Ovary (tissue), 9 donors: Measurements from ENCODE around the gene CD7. TPM values are rescaled to one million over a fixed set of nuclear protein-coding genes. Genes with fewer than 3 reads are reported as not detected.

Source experiments
- DNase-seq, 5 donors: peaks; one replicate each; pipeline ENCODE4 v3.0.0-alpha.2; 2019 to 2020
- H3K27ac ChIP-seq, 2 donors: fragments of 200-600 bp; one replicate each; pipeline versions ENCODE4 v1.5.1 to v1.8.0; 2019 to 2022
- H3K27me3 ChIP-seq: fragments of 200-600 bp; one replicate; pipeline ENCODE4 v1.8.0; 2022
- H3K36me3 ChIP-seq: fragments of 200-600 bp; sonication (generic); one replicate; pipeline ENCODE4 v1.5.1; 2019
- H3K4me1 ChIP-seq: one replicate; pipeline ENCODE4 v1.8.1; 2013; ENCODE audit warnings: mild to moderate bottlenecking, moderate library complexity; ENCODE audit not compliant: insufficient read depth
- H3K4me3 ChIP-seq: fragments of 200-600 bp; sonication (generic); one replicate; pipeline ENCODE4 v1.5.1; 2017
- H3K9me3 ChIP-seq, 2 donors: fragments of 200-600 bp in 1 of 2; sonication (generic) in 1 of 2; one replicate each; pipeline versions ENCODE4 v1.5.1 to v1.8.1; 2013 to 2019; ENCODE audit warnings: mild to moderate bottlenecking in 1 of 2, moderate library complexity in 1 of 2
- CTCF ChIP-seq, 3 donors: fragments of 450-650 bp in 2 of 3; fragments of 200-600 bp in 1 of 3; IDR thresholded peaks; one replicate each; pipeline versions ENCODE4 v1.5.1 to v1.8.0; 2016 to 2022; ENCODE audit warnings: antibody characterized with exemption in 3 of 3, mild to moderate bottlenecking in 1 of 3
- EP300 ChIP-seq: sonication (generic); formaldehyde crosslinking; IDR thresholded peaks from one replicate; pipeline ENCODE4 v1.6.1; 2017; ENCODE audit warnings: antibody characterized with exemption
- POLR2A ChIP-seq: fragments of 450-650 bp; IDR thresholded peaks from one replicate; pipeline ENCODE4 v1.6.1; 2017; ENCODE audit warnings: antibody characterized with exemption, mild to moderate bottlenecking, moderate library complexity
- WGBS, 3 donors: extraction: QIAGEN DNeasy Blood & Tissue Kit in 1 of 3; methylation state at CpG; one replicate each; pipeline versions ENCODE4 v1.1.5 to v1.1.7; 2013 to 2017; 5-methylcytosine and 5-hydroxymethylcytosine counted together
- intact Hi-C, 4 donors: fragments of 100-400 bp; cut with DNase I; formaldehyde crosslinking; loops; one replicate each; pipeline versions ENCODE4 v1.11.0 to v1.15.1; 2022 to 2023
- polyA plus RNA-seq, 2 donors: library from polyadenylated mRNA; stranded (reverse); fragments of 200-250 nt in 1 of 2; fragments of 350-450 nt in 1 of 2; fragmentation: Illumina TruSeq in 1 of 2; extraction: RNeasy Lipid Tissue Mini Kit (QIAGEN cat#74804) in 1 of 2; gene quantifications; one replicate each; pipeline ENCODE4 v1.2.3, GENCODE V29; 2013 to 2014
- total RNA-seq, 7 donors: library from RNA; depleted of rRNA in 2 of 7; stranded (reverse); fragments of >200 nt in 2 of 7; fragmentation: NEBNext Ultra II Directional in 3 of 7; extraction: Animal tissue kit (Norgen Biotek cat#: 25700) in 3 of 7; gene quantifications; one replicate each; pipeline versions ENCODE4 v1.1.0 to v1.2.4, GENCODE V29; 2016 to 2023
- donor health status: DM: no; HTN: no; CAD: no; lungs with moderate emphysema.
- donor health status: DM: no; HTN: no; CAD: no.
- donor health status: Bipolar disorder and iron deficiency.
- donor health status: DM: yes; HTN: yes; CAD: no.
- donor health status: DM: no; HTN: no; CAD: no.
- donor health status: DM: yes; HTN: yes; CAD: no.

Gene CD7
- total and polyA plus RNA-seq, 9 donors, result 0.48 to 1.3 (median 1.1) TPM; not detected in 3

DNA sequence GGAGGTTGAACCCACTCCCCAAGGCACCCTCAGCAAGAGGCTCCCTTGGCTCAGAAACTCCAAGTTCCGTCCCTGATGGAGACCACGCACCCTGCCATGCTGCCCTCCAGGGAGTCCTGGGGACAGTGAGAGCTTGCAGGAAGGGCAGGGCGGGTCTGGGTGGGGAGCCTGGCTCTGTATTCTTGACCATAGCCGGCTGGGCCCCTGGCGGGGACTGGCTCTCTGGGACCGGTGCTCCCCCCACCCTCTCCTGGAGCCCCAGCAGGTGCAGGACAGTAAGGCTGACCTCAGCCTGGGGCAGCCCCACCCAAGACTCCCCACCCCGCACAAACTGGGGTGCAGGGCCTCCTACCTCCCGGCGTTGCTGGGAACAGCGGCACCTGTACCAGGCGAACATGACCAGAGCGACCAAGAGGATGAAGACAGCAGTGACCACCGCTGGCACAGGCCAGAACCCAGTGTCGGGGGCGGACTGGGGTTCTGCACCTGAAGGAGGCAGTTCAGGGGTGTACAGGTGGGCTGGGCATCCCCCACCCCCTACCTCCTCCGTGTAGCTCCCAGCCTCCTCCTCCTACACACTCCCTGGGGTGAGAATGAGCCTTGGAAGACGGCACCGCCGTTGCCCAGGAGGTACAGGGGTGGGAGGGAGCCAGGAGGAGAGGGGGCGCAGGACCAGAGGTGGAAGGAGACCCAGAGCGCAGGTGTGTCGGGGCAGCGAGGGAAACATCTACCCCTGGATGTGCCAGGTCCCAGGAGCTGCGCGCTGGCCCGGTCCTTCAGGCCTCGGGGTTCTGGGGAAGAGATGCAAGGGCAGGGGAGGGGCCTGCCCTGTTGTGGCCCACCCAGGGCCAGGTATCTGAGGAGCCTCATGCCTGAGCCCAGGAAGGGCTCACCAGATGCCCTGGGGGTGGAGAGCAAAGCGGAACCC, 5.4 kb upstream of the CD7 start:
- Histone ChIP-seq H3K4me3 (no peak overlapping the region), H3K9me3 (no peaks in the 10 kb centered on the region), H3K4me1 (peaks cover 2% of the 10 kb centered on the region), H3K27ac (no peak overlapping the region), H3K36me3 (no peaks in the 10 kb centered on the region), H3K27me3 (no peaks in the 10 kb centered on the region)
- TF ChIP-seq EP300, result no peak
- no peak for TF ChIP-seq CTCF (IDR thresholded peaks at IDR 0.05)
- no peak for TF ChIP-seq POLR2A
- 80 to 83% (median 82%) methylated on average over 26 to 28 of the region's 28 CpGs for WGBS, 3 donors
- DNase-seq, result no peak
- intact Hi-C loops, result loop anchor here (2.0 to 10.0 kb wide), 6 partner anchors 78 to 298 kb away; partner anchors contain the start of genes CENPX (in 1 of the 4) and LRRC45 (in 1 of the 4)

DNA sequence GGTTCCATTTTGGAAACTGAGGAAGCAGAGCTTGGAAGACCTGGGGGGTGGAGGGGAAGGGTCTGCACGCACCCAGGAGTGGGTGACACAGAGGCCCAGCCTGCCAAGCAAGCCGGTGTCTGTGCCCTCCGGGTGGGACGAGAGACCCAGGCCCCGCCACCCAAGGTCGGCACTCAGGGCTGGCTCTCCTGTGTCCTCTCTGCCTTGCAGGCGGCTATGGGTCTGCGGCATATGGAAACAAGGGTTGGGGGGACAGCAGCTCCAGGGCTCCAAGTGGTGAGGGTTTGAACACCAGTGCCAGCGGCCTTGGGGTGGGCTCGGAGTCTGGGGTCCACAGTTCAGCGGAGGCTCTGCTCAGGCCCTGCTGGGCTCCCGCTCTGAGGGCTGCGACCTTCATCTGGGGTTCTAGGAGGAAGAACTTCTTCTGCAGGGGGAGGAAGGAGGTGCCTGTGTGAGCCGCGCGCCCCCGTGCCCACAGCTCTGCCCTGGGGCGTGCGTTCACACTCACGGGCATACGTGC, 4.6 kb upstream of the CD7 start:
- Histone ChIP-seq H3K9me3 (no peaks in the 10 kb centered on the region), H3K4me1 (peaks cover 2% of the 10 kb centered on the region), H3K4me3 (no peak overlapping the region), H3K36me3 (no peaks in the 10 kb centered on the region), H3K27ac (no peak overlapping the region), H3K27me3 (no peaks in the 10 kb centered on the region)
- 71 to 80% (median 77%) methylated on average over 17 to 21 of the region's 21 CpGs for WGBS, 3 donors
- DNase-seq, result no peak
- no peak for TF ChIP-seq POLR2A
- no peak for TF ChIP-seq CTCF (IDR thresholded peaks at IDR 0.05)
- no peak for TF ChIP-seq EP300
- intact Hi-C loops, result loop anchor here (2.0 to 10.0 kb wide), 7 partner anchors 77 to 297 kb away; partner anchors contain the start of genes CENPX (in 1 of the 4) and LRRC45 (in 1 of the 4)

- H3K27ac ChIP-seq, result no peak overlapping the region
- intact Hi-C loops, result loop anchor here (2.0 to 10.0 kb wide), 6 partner anchors 76 to 296 kb away; partner anchors contain the start of genes CENPX (in 1 of the 4) and LRRC45 (in 1 of the 4)
- no peaks in the 10 kb centered on the region for H3K27me3 ChIP-seq
- peaks cover 2% of the 10 kb centered on the region for H3K4me1 ChIP-seq
- no peak overlapping the region for H3K4me3 ChIP-seq
- no peaks in the 10 kb centered on the region for H3K36me3 ChIP-seq
- no peaks in the 10 kb centered on the region for H3K9me3 ChIP-seq
- DNase-seq, result peak in 2 of 5 donors; percentile 57 to 58
- WGBS, 3 donors, result 41 to 55% (median 42%) methylated on average over 55 to 65 of the region's 65 CpGs
- no peak for TF ChIP-seq POLR2A
- TF ChIP-seq CTCF (IDR thresholded peaks at IDR 0.05), result peak; percentile 72 to 93 (median 93)
- TF ChIP-seq EP300, result no peak
Observed at GRCh38 chr17:82320956-82321927, 3.8 kb upstream of the CD7 start.
